Natural killer cell treated with Interleukin-12 subunit alpha and Interleukin-12 subunit beta and Interleukin-15 and Interleukin-18, amount 100 ng/mL, for 72 hours (primary cell): ENCODE results near the gene SLC25A39. TPM values are rescaled to one million over a fixed set of nuclear protein-coding genes. Genes with fewer than 3 reads are reported as not detected.
A peak's percentile ranks its signal among the peaks of the same experiment; 100 is the strongest.

Experiments
- ATAC-seq, 2 donors: fragments of 150-1000 bp; cut with Tn5 transposase in 1 of 2; sonication (Bioruptor Pico), chemical (Tn5 transposase) in 1 of 2; 2 replicates each; pipeline ENCODE4 v1.10.0; 2021
- DNase-seq: peaks from one replicate; pipeline ENCODE4 v3.0.0; 2022; ENCODE audit warnings: low spot score
- H3K27ac Mint-ChIP-seq, 2 donors: 1 replicate in 1 of 2; 2 replicates in 1 of 2; pipeline ENCODE4 v1.8.0; 2022; ENCODE audit warnings: mixed read lengths in 2 of 2, mild to moderate bottlenecking in 1 of 2, moderate library complexity in 1 of 2
- H3K27me3 Mint-ChIP-seq, 2 donors: 1 replicate in 1 of 2; 2 replicates in 1 of 2; pipeline ENCODE4 v1.8.0; 2022; ENCODE audit warnings: mixed read lengths in 2 of 2
- H3K36me3 Mint-ChIP-seq: one replicate; pipeline ENCODE4 v1.8.0; 2022; ENCODE audit warnings: mixed read lengths
- H3K4me1 Mint-ChIP-seq, 2 donors: 1 replicate in 1 of 2; 2 replicates in 1 of 2; pipeline ENCODE4 v1.8.0; 2022; ENCODE audit warnings: low read depth in 2 of 2, mixed read lengths in 2 of 2, mild to moderate bottlenecking in 1 of 2
- H3K4me3 Mint-ChIP-seq: one replicate; pipeline ENCODE4 v1.8.0; 2022; ENCODE audit warnings: mixed read lengths
- H3K9me3 Mint-ChIP-seq: 2 replicates; pipeline ENCODE4 v1.8.0; 2022; ENCODE audit warnings: mixed read lengths
- total RNA-seq, 2 donors: library from RNA; stranded (reverse); gene quantifications; one replicate each; pipeline ENCODE4 v1.2.3, GENCODE V29; 2022

The SLC25A39 gene
- total RNA-seq, 2 donors from 2014 or later = 121 to 192 TPM

DNA sequence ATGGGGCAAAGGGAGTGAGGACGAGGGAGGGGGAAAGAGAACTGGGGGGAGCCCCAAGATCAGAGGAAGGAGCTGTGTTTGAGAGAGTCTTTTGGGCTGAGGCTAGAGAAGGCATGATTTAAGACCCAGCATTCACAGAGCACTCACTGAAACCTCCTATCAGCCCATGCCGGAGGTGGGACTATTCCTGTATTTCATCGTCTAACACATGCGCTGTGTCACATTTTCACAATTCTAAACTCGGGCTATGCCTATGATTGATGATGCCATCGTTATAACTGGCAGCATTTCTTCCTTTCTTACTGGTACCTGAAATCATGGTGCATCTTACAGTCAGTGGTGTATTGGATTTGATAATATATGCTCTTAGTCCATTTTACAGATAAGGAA lies 35.5 kb upstream of the SLC25A39 start:
- peak; percentile 16 for DNase-seq
- ATAC-seq = no peak
- no peaks in the 10 kb centered on the region for H3K9me3 Mint-ChIP-seq
- H3K27me3 Mint-ChIP-seq = peaks cover 10 to 15% of the 10 kb centered on the region in 2 donors
- H3K36me3 Mint-ChIP-seq = no peaks in the 10 kb centered on the region
- H3K4me3 Mint-ChIP-seq = no peak overlapping the region
- no peak overlapping the region for H3K27ac Mint-ChIP-seq
- no peaks in the 10 kb centered on the region for H3K4me1 Mint-ChIP-seq

GRCh38 chr17:44359458-44360143 lies 35.0 kb upstream of the SLC25A39 start:
- Mint-ChIP-seq H3K9me3 (no peaks in the 10 kb centered on the region), H3K36me3 (no peaks in the 10 kb centered on the region), H3K4me1 (no peaks in the 10 kb centered on the region), H3K27ac (no peak overlapping the region), H3K4me3 (no peak overlapping the region), H3K27me3 (peaks cover 8 to 11% of the 10 kb centered on the region in 2 donors)
- peak; percentile 55 for DNase-seq
- ATAC-seq = no peak

DNA sequence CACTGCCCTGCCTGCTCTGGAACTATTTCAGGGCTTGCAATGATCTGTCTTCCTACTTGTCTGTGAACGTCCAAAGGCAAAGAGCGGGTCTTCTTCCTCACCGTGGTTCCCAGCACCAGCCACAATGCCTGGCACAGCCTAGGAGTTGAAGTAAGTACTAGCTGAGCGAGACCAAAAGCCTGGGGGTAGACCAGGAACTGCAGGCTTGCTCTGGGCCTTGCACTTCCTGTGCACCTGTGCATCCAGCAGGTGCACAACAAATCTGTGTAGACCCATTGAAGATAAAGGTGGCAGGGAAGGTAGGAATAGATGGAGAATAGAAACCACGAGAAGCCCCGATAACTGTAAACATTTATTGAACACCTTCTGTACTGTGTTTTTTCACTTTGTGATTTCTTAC lies 34.4 kb upstream of the SLC25A39 start:
- no peak for ATAC-seq
- Mint-ChIP-seq H3K9me3 (no peaks in the 10 kb centered on the region), H3K27ac (no peak overlapping the region), H3K4me3 (no peak overlapping the region), H3K27me3 (peaks cover 8 to 11% of the 10 kb centered on the region in 2 donors), H3K36me3 (no peaks in the 10 kb centered on the region), H3K4me1 (no peaks in the 10 kb centered on the region)
- DNase-seq = no peak

GRCh38 chr17:44358066-44358465 lies 33.4 kb upstream of the SLC25A39 start:
- Mint-ChIP-seq H3K9me3 (no peaks in the 10 kb centered on the region), H3K4me3 (no peak overlapping the region), H3K36me3 (no peaks in the 10 kb centered on the region), H3K27me3 (peaks cover 8 to 11% of the 10 kb centered on the region in 2 donors), H3K27ac (no peak overlapping the region), H3K4me1 (peaks cover 0 to under 1% of the 10 kb centered on the region in 2 donors)
- DNase-seq (peak; percentile 35), ATAC-seq (no peak)

- Mint-ChIP-seq H3K9me3 (no peaks in the 10 kb centered on the region), H3K27ac (no peak overlapping the region), H3K36me3 (no peaks in the 10 kb centered on the region), H3K4me3 (no peak overlapping the region), H3K27me3 (peaks cover 4 to 6% of the 10 kb centered on the region in 2 donors), H3K4me1 (peaks cover 0 to 3% of the 10 kb centered on the region in 2 donors)
- ATAC-seq = no peak
- DNase-seq = peak; percentile 58
Measured at GRCh38 chr17:44356241-44356640, 31.6 kb upstream of the SLC25A39 start.

DNA sequence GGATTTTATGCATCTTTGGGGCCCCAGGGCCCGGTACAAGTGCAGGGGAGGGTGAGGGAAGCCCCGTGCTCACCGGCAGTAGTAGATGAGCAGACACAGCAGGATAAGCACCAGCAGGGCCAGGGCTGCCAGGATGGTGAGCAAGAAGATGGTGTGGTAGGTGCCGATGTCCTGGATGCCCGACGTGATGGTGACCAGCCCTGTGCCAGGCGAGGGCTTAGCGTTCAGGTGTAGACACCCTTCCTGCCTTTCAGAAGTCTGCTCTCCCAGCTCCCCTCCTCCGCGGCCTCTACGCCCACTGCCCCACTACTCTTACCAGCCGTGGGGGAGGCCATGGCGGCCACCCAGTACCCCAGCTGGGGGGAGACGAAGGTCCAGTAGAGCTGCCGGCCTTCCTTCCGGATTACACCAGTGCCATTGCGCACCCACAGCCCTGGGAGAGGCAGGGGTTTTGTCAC lies 31.0 kb upstream of the SLC25A39 start:
- H3K4me3 Mint-ChIP-seq = no peak overlapping the region

DNA sequence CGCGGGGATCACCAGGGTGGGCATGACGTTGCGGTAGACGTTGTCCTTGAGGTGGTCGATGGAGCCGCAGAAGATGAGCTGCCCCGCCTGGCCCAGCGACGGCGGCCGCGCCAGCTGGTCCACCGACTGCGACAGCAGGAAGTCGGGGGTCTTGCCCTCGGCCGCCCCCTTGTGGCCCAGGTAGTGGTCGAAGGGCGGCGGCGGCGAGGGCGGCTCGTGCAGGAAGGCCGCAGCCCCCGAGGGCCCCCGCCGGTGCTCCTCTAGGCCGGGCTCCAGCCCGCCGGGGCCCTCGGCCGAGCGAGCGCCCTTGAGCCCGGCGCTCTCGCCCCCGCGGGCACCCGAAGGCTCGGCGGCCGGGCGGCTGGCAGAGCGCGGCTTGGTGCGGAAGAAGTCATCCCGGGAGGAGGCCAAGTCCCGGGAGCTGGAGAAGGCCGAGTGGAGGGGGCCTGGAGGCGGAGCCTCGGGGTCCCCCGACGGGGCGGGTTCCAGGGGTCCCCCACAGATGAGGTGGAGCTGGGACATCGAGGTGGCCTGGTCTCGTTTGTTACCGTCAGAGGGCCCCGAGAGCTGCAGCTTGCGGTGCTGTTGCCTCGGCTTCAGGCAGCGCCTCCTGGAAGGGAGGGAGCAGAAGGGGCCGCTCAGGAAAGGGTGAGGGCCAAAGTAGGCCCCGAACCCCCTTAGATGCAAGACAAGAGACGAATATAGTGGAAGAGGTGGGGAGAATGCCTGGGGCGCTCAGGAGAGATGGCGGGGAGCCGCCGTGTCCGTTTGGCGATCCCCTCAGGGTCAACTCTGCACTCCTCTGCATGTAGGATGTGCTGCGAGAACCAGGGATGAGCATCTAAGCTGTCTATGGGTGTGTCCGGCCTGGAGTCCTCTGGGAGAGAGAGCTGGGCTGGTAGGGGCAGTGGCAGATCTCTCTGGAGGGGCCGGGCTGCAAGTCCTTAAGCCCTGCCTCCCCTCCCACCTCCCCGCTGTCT lies 30.2 kb upstream of the SLC25A39 start:
- Mint-ChIP-seq H3K27ac (no peak overlapping the region), H3K27me3 (no peaks in the 10 kb centered on the region), H3K4me3 (no peak overlapping the region), H3K4me1 (peaks cover 0 to 3% of the 10 kb centered on the region in 2 donors), H3K9me3 (no peaks in the 10 kb centered on the region), H3K36me3 (no peaks in the 10 kb centered on the region)
- ATAC-seq (peak; percentile 17 to 52), DNase-seq (peak; percentile 64)

More for the DNA sequence above, 31.0 kb upstream of the SLC25A39 start:
- no peaks in the 10 kb centered on the region for H3K9me3 Mint-ChIP-seq
- DNase-seq (peak; percentile 57), ATAC-seq (no peak)
- H3K4me1 Mint-ChIP-seq = peaks cover 0 to 3% of the 10 kb centered on the region in 2 donors
- peaks cover 4 to 6% of the 10 kb centered on the region in 2 donors for H3K27me3 Mint-ChIP-seq
- H3K36me3 Mint-ChIP-seq = no peaks in the 10 kb centered on the region
- H3K27ac Mint-ChIP-seq = no peak overlapping the region

GRCh38 chr17:44353672-44354331 lies 29.2 kb upstream of the SLC25A39 start:
- H3K36me3 Mint-ChIP-seq = no peaks in the 10 kb centered on the region

GRCh38 chr17:44352828-44353671 lies 28.4 kb upstream of the SLC25A39 start:
- ATAC-seq (no peak), DNase-seq (peak; percentile 54)
- Mint-ChIP-seq H3K4me3 (peak overlapping the region; percentile 71), H3K36me3 (no peaks in the 10 kb centered on the region), H3K9me3 (no peaks in the 10 kb centered on the region), H3K27me3 (no peaks in the 10 kb centered on the region), H3K27ac (no peak overlapping the region), H3K4me1 (peaks cover 9 to 11% of the 10 kb centered on the region in 2 donors)

More at GRCh38 chr17:44353672-44354331, 29.2 kb upstream of the SLC25A39 start:
- no peaks in the 10 kb centered on the region for H3K27me3 Mint-ChIP-seq
- no peaks in the 10 kb centered on the region for H3K9me3 Mint-ChIP-seq
- ATAC-seq (peak; percentile 7 to 57), DNase-seq (peak; percentile 60)
- peaks cover 2 to 4% of the 10 kb centered on the region in 2 donors for H3K4me1 Mint-ChIP-seq
- no peak overlapping the region for H3K4me3 Mint-ChIP-seq
- H3K27ac Mint-ChIP-seq = no peak overlapping the region

DNA sequence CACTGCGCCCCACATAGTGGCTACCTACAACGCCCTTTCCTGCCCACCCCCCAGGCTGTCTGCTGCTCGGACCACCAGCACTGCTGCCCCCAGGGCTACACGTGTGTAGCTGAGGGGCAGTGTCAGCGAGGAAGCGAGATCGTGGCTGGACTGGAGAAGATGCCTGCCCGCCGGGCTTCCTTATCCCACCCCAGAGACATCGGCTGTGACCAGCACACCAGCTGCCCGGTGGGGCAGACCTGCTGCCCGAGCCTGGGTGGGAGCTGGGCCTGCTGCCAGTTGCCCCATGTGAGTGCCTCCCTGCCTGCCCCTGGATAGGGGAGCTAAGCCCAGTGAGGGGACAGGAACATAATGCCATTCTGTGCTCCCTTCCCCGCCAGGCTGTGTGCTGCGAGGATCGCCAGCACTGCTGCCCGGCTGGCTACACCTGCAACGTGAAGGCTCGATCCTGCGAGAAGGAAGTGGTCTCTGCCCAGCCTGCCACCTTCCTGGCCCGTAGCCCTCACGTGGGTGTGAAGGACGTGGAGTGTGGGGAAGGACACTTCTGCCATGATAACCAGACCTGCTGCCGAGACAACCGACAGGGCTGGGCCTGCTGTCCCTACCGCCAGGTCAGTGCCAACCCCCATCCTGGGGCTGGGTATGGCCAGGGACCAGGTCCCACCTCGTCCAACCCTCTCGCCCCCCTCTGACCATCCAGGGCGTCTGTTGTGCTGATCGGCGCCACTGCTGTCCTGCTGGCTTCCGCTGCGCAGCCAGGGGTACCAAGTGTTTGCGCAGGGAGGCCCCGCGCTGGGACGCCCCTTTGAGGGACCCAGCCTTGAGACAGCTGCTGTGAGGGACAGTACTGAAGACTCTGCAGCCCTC lies 27.6 kb upstream of the SLC25A39 start:
- no peaks in the 10 kb centered on the region for H3K36me3 Mint-ChIP-seq
- ATAC-seq (no peak), DNase-seq (peak; percentile 59)
- no peaks in the 10 kb centered on the region for H3K9me3 Mint-ChIP-seq
- peaks cover 11 to 12% of the 10 kb centered on the region in 2 donors for H3K4me1 Mint-ChIP-seq
- H3K4me3 Mint-ChIP-seq = no peak overlapping the region
- H3K27me3 Mint-ChIP-seq = no peaks in the 10 kb centered on the region
- no peak overlapping the region for H3K27ac Mint-ChIP-seq

DNA sequence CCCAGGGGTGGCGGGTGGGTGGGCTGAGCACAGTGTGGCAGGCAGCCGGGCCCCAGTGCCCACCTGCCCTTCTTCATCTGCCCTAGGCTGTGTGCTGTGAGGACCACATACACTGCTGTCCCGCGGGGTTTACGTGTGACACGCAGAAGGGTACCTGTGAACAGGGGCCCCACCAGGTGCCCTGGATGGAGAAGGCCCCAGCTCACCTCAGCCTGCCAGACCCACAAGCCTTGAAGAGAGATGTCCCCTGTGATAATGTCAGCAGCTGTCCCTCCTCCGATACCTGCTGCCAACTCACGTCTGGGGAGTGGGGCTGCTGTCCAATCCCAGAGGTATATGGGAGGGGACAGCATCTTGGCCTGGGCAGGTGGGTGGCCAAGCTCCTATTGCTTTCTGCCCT lies 26.8 kb upstream of the SLC25A39 start:
- no peak for ATAC-seq
- Mint-ChIP-seq H3K27me3 (no peaks in the 10 kb centered on the region), H3K4me3 (no peak overlapping the region), H3K4me1 (peaks cover 11 to 12% of the 10 kb centered on the region in 2 donors), H3K9me3 (no peaks in the 10 kb centered on the region), H3K36me3 (no peaks in the 10 kb centered on the region), H3K27ac (no peak overlapping the region)
- DNase-seq = peak; percentile 28

- ATAC-seq (peak; percentile 62 to 71), DNase-seq (peak; percentile 70)
- H3K36me3 Mint-ChIP-seq = no peaks in the 10 kb centered on the region
- no peaks in the 10 kb centered on the region for H3K9me3 Mint-ChIP-seq
- H3K4me3 Mint-ChIP-seq = no peak overlapping the region
- H3K27me3 Mint-ChIP-seq = no peaks in the 10 kb centered on the region
- peaks cover 17% of the 10 kb centered on the region in 2 donors for H3K4me1 Mint-ChIP-seq
- no peak overlapping the region for H3K27ac Mint-ChIP-seq
Measured at GRCh38 chr17:44350733-44351226, 26.2 kb upstream of the SLC25A39 start.
